Breast epithelium (tissue), 3 donors: ENCODE results near the gene GOT1.

Experiments used
- POLR2A ChIP-seq: fragments of 450-650 bp; IDR thresholded peaks from one replicate; pipeline ENCODE4 v1.6.1; 2016; ENCODE audit warnings: antibody characterized with exemption, mild to moderate bottlenecking, moderate library complexity
- TF ChIP-seq, protein P1 (sequence below), 3 donors: fragments of 450-650 bp; IDR thresholded peaks; one replicate each; pipeline ENCODE4 v1.5.1; 2016 to 2017; ENCODE audit warnings: antibody characterized with exemption in 3 of 3, mild to moderate bottlenecking in 3 of 3, moderate library complexity in 3 of 3

DNA sequence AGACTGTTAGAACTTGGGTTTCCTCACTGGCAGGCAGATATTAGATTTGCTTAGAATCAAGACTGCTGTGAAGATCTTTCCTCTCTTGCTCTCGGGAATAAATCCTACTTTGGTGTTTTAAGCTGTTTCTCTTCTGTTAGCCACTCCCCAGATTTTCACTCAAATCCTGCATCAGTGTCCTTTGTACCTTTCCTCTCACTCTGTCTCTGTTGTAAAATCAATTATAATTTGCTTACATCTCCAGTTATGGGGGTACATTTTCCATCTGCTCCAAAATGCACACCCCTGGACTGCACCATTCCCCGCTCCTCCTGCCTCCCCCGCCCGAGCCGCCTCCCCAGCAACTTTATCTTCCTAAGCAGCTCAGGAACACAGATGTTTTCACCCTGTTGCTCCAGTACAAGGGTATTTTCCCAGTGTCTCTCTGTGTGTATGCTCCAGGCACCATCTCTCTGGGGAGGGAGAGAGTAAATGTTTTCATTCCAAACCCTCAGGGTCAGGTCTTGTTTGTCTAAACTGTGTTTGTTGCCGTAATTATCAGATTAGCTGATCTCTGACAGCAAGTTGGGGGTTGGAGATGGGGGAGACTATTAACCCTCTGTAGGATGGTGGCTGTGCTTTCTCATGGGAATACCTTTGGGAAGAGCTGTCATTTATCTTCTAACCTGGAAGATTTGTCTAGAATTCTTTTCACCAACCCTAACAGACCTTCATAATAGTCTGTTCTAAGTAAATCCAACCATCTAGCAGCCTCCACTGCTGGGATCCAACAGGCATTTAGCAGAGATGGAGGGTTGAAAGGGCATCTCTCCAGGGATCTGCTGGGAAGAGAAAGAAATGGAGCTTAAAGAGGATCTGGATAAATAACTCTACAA, 20.4 kb upstream of the GOT1 start:
- TF ChIP-seq POLR2A, result no peak
- TF ChIP-seq, protein P1, sequence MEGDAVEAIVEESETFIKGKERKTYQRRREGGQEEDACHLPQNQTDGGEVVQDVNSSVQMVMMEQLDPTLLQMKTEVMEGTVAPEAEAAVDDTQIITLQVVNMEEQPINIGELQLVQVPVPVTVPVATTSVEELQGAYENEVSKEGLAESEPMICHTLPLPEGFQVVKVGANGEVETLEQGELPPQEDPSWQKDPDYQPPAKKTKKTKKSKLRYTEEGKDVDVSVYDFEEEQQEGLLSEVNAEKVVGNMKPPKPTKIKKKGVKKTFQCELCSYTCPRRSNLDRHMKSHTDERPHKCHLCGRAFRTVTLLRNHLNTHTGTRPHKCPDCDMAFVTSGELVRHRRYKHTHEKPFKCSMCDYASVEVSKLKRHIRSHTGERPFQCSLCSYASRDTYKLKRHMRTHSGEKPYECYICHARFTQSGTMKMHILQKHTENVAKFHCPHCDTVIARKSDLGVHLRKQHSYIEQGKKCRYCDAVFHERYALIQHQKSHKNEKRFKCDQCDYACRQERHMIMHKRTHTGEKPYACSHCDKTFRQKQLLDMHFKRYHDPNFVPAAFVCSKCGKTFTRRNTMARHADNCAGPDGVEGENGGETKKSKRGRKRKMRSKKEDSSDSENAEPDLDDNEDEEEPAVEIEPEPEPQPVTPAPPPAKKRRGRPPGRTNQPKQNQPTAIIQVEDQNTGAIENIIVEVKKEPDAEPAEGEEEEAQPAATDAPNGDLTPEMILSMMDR (IDR thresholded peaks at IDR 0.05), result no peak
